Fibroblast of peridontal ligament (primary cell): Measurements from ENCODE around the gene WDR90.

Experiments used
- DNase-seq: peaks from one replicate; pipeline ENCODE4 v3.0.0-alpha.2; 2010; ENCODE audit errors: extremely low read depth

WDR90 gene

DNA sequence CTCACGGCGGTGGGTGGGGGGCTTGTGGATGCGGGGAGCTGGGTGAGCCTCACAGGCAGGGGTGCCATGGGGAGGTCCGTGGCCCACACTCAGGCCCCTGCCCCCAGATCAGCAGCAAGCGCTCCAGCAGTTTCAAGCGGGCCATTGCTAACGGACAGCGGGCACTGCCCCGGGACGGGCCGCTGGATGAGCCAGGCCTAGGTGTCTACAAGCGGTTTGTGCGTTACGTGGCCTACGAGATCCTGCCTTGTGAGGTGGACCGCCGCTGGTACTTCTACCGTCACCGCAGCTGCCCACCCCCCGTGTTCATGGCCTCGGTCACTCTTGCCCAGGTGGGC is 27.4 kb downstream of the WDR90 start:
- no peak for DNase-seq

DNA sequence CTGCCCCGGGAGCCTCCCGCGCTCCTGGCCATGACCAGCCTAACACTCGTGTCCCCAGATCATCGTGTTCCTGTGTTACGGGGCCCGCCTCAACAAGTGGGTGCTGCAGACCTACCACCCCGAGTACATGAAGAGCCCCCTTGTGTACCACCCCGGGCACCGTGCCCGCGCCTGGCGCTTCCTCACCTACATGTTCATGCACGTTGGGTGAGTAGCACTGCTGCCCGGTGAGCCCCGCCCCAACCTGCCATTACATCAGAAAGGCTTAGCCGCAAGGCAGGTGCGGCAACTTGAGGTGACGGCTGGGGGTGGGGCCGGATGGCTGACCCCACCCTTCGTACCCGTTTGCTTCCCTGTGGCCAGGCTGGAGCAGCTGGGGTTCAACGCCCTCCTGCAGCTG is 27.7 kb downstream of the WDR90 start:
- no peak for DNase-seq

DNA sequence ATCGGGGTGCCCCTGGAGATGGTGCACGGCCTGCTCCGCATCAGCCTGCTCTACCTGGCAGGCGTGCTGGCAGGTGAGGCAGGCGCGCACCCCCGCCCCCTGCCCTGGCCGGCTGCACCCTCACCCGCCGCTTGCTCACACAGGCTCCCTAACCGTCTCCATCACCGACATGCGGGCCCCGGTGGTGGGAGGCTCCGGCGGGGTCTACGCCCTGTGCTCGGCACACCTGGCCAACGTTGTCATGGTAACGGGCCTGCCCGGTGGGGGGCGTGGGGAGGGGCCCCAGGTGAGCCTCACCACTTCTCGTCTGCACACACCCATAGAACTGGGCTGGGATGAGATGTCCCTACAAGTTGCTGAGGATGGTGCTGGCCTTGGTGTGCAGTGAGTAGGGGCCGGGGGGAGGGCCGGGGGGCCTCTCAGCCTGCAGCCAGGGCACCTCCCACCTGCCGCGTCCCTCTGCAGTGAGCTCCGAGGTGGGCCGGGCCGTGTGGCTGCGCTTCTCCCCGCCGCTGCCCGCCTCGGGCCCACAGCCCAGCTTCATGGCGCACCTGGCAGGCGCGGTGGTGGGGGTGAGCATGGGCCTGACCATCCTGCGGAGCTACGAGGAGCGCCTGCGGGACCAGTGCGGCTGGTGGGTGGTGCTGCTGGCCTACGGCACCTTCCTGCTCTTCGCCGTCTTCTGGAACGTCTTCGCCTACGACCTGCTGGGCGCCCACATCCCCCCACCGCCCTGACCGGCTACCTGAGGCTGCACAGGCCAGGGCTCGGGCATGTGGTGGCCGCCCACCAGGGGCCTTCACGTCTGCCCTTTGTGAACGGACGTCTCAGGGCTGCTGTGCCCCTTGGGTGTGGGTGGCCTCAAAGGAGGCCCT is 28.4 kb downstream of the WDR90 start:
- no peak for DNase-seq

DNA sequence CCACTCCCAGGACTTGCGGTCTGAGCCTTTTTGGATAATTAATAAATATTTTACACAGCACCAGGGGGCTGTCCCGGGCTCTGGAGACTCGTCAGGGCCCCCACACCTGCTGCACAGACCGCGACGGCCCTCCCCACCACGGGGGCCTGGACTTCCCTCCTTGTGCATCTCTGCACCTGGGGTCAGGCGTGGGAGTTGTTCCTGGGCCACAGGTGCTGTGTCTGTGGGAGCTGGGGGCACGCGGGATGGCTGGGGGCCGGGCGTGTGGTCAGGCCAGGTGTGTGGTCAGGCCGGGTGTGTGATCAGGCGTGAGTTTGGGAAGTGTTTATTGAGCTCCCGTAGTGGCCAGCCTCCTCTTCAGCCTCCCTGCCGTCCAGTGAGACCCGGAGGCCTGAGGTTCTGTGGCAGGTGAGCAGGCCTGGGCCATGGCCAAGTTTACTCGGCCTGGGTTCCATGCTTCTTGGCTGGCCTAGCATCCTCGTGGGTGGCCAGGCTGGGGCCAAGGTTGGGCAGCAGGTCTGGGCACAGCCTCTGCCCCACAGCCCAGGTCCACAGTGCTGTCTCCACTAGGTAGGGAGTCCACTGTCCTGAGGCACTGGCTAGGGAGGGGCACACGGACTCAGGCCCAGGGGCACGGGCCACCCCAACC is 29.2 kb downstream of the WDR90 start:
- no peak for DNase-seq

DNA sequence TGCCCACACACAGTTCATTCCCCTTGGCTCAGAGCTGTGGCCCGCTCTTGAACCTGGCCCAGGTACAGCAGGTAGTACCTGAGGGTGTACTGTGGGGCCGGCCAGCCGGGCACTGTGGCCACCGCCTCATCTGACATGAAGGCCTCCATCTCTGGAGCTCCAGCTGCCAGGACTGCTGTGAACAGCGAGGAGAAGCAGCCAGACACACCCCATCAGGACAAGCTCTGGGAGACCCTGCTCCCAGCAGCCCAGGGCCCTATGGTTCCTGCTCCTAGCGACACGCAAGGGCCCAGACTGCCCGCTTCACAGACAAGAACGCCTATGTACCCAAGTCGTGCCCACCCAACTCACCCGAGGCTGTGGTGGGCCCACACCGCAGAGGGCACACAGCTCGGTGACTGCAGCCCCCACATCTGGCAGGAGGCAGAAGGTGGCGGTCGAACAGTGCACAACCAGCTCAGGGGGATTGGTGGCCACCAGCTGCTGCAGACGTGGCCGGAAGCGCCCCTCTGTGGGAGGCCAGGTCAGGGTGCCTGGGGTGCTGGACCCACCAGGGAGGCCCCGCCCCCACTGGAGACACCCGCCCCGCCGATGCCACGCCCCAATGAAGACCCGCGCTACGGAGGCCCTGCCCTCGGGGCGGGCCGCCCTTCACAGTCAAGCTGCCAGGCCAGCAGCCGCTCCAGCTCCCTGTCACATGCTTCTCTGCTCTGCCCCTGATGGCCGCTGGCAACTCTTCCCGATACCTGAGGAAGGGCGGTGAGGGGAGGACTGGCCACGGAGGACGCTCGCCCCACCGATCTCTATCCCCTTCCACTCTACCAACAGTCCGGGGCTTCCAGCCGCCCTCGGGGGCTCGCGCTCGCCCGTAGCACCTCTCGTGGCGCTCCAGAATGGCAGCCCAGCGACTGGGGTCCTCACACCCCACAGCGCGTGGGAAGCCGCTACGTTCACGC is 30.0 kb downstream of the WDR90 start:
- DNase-seq, result peak; percentile 44

DNA sequence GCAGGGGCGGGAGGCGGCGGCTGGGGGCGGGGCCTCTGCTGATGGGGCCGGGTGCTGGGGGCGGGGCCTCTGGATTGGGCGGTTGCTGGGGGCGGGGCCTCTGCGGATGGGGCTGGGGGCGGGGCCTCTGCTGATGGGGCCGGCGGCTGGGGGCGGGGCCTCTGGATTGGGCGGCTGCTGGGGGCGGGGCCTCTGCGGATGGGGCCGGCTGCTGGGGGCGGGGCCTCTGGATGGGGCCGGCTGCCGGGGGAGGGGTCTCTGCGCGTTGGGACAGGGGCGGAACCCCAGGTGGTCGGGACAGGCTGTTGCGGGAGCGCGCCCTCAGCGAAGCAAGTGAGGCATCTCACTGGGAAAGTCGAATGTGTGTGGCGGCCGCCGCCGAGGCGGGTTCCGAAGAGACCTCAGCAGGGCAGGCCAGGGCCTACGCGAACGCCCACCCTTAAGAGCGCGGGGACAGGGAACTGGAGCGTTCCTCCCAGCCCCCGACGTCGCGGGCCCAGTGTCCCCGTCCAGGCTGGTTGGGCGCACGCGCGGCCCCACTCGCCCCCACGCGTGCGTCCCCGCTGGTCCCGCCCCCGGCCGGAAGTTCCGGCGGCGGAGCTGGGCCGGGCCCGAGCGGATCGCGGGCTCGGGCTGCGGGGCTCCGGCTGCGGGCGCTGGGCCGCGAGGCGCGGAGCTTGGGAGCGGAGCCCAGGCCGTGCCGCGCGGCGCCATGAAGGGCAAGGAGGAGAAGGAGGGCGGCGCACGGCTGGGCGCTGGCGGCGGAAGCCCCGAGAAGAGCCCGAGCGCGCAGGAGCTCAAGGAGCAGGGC is 30.9 kb downstream of the WDR90 start, which contains the start of gene STUB1:
STUB1 (plus strand) TSS at position 597 of the 811 bp plus-strand sequence; CDS start at position 713, 116 bp downstream.
- peak; percentile 75 for DNase-seq

DNA sequence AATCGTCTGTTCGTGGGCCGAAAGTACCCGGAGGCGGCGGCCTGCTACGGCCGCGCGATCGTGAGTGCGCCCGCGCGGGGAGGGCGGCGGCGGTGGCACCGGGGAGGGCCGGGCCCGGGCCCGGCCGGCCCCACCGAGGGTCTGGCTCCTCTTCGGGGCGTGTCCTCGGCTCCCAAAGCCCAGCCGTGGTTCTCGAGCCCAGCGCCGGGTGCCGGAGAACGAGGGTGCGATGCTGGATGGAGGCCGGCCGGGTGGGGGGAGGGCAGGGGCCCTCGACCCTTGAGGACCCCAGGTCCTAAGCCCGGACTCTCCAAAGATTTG is 31.4 kb downstream of the WDR90 start:
- no peak for DNase-seq

DNA sequence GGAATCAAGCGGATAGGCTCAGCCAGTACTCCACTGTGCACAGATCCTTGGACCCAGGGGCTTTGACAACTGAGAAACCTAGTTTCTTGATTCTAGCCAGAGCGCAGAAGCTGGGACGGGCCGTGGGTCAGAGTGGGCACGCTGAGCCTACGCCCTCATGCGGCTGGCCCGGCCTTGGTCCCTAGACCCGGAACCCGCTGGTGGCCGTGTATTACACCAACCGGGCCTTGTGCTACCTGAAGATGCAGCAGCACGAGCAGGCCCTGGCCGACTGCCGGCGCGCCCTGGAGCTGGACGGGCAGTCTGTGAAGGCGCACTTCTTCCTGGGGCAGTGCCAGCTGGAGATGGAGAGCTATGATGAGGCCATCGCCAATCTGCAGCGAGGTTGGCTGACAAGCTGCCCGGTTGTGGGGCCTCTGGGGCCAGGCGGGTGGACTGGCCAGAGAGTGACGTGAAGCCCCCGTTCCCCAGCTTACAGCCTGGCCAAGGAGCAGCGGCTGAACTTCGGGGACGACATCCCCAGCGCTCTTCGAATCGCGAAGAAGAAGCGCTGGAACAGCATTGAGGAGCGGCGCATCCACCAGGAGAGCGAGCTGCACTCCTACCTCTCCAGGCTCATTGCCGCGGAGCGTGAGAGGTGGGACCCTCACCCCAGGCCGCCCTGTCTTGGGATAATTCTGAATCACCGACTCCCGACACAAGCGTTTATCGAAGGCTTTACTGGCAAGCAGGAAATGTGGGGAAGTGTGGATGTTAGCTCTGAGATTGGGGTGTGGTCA is 32.0 kb downstream of the WDR90 start:
- DNase-seq, result peak; percentile 53

DNA sequence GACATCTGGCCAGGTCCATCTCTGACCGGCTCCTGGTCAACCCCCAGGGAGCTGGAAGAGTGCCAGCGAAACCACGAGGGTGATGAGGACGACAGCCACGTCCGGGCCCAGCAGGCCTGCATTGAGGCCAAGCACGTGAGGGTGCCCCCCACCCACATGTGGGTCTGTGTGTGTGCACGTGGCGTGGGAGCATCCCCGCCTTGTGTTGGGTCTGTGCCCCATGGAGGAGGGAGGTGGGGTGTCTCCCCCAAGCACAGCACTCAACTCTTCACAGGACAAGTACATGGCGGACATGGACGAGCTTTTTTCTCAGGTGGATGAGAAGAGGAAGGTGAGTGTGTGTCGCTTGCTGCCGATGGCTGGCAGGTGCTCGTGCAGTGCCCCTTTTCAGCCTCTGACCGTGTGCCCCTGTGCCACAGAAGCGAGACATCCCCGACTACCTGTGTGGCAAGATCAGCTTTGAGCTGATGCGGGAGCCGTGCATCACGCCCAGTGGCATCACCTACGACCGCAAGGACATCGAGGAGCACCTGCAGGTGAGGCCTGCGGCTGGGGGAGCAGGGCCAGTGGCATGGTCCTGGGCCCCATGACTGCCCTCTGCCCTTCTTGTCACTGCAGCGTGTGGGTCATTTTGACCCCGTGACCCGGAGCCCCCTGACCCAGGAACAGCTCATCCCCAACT is 32.7 kb downstream of the WDR90 start:
- no peak for DNase-seq

DNA sequence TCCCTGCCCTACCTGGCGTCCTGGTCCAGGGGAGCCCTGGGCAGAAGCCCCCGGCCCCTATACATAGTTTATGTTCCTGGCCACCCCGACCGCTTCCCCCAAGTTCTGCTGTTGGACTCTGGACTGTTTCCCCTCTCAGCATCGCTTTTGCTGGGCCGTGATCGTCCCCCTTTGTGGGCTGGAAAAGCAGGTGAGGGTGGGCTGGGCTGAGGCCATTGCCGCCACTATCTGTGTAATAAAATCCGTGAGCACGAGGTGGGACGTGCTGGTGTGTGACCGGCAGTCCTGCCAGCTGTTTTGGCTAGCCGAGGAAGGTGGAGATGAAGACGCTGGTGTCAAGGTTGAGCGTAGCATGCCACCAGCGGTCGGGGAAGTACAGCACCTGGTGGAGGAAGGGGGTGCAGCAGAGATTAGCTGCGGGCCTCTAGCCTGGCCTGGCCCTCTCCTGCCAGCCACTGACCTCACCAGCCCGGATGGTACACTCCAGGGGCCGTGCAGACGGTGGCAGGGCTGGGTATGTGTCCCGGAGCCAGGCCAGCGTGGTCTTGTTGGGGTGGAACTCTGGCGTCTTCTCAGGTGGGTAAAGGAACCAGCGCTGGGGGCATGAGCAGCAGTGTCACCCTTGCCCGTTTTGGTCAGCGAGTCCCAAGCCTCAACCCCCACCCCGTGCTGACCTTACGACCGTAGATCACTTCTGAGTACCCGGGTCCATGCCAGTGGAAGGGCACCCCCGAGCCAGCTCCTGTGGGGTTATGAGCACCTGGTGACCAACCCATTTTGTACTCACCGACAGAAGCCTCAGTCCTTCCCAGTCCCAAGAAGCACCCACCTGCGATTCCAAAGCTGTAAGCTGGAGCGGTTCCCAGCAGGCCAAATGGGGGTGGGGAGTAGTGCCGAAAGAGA is 33.6 kb downstream of the WDR90 start:
- DNase-seq, result no peak

DNA sequence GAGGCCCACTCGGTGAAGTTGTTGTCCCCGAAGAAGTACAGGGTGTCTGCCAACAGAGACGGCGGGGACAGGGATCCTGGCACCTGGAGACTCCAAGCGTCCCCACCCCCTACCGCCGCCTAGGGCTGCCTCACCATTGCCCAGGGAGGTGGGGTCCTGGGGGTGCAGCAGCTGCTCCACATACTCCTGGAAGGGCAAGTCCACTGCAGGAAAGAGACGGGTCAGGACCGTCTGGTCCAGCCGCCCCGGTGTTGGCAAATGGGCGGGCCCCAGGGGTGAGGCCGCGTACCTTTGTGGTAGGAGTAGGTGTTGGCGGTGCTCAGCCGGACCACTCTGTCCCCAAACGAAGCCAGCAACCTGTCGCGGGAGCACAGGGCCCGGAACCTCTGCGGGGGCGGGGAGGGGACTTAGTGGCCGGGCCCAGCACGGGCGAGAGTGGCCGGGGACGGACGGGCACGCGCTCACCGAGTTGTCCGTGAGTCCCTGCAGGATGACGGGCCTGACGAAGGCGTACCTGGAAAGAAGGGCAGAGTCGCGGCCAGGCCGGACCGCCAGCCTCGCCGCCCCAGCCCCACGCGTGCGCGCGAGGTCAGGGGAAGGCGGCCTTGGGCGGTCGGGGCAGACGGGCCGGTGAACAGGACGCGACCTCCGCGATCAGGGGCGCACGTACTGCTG is 34.4 kb downstream of the WDR90 start:
- DNase-seq, result no peak

DNA sequence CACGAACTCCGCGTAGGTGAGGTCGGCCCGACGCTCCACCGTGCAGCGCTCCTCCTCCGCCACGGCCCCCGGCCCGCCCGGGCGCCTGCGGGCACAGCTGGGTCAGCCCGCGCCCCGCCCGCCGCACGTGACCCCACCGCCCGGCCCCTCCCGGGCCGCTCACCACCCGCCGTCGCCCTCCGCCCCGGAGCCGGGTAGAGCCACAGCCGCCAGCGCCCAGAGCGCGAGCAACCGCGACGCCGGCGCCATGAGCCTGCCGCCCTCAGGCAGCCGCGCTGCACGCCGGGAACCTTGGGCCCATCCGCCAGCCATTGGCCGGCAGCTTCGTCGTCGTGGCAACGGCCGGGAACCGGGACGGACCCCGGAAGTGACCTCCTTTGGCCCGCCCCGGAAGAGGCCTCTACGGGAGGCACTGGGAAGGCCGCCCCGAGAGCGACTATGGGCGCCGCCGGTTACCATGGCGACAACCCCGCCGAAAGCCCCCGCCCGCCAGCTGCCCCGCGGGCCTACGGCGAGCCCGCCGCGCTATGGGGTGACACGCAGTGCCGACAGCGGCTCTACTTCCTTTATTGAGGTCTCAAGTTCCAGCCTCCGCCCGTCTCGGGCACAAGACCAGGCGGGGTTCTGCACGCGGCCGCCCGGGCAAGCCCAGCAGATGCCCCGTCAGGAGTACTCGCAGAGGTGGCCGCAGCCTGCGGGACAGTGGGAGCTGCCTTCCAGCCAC is 35.1 kb downstream of the WDR90 start, which contains the start of gene JMJD8:
JMJD8 (minus strand) TSS at position 264 of the 724 bp plus-strand sequence; CDS start at position 249, 15 bp downstream.
- peak; percentile 89 for DNase-seq

DNA sequence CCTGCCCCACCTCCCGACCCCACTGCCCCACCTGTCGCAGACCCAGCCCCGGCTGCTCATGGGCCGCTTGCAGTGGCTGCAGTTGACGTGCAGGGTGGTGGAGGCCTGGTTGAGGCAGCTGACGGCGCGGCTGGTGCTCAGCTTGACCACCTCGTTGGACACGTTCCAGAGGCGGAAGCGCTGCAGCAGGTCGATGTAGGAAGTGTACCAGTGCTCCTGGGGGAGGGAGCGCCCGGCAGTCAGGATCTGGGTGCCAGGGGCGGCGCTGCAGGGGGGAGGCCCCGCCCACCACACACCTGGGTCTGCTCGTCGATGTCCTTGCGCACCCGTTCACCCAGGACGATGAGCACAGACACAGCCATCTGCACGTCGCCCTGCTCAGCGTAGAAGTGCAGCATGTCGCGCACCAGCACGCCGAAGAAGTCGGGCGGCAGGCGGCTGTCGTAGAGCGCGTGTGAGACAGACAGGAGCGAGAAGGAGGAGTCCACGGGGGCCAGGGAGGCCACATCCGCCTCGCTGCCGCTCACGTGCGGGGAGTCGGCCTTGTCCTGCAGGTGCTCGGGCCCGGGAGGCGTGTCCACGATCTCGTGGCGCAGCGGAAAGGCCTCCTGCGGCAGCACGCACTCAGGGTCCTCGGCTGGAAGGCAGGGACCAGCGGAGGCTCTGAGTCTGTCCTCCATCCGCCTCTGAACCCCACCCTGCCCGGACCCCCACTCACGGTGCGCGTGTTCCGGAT is 36.0 kb downstream of the WDR90 start:
- DNase-seq, result no peak

DNA sequence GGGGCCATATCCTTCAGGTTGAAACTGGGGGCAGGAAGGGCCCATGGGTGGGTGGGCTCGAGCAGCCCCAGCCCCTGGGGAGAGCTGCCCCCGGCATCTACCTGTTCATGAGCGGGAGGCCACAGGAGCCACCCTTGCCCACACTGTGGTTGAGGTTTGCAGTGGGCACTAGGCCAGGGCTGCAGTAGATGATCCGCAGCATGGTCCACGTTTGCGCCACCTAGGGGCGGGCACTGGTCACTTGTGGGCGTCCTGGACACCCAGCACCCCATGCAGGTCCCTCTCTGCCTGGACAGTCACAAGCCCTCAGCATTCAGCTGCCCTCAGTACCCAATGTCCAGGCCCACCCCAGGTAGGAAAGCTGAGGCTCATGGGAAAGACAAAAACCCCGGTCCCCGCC is 36.8 kb downstream of the WDR90 start:
- no peak for DNase-seq

DNA sequence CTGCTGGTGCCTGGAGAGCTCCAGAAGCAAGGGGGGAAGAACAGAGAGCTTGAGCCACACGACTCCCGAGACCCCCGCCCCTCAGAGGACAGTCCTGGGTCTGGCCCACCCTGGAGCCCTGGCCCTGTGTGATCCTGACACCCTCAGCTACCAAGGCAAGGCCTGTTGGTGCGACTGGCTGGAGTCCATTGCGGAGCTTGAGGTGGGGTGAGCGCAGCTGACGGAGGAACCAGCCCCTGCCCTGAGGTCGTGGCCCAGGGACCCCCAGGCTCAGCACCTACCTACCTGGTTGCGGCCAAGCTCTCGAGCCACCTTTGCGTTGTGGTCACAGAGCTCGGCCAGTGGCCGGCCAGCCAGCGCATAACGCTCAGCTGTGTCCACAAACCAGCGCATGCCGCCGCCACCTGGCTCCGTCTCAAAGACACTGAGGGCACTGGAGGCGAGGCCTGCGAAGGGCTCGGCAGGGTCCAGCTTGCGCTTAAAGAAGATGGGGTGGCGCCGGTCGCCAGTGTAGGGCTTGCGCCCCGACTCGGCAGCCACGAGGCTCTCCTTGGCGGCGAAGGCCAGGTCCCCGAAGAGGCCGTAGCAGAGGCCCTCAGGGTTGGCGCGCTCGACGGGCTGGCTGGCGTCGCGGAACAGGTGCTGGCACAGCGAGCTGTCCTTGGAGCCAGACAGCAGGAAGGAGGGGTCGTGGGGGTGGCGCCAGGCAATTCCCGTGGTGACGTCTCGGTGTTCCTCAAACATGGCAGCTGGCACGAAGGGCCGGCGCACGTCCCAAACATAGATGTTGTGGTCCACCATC is 37.5 kb downstream of the WDR90 start:
- no peak for DNase-seq

DNA sequence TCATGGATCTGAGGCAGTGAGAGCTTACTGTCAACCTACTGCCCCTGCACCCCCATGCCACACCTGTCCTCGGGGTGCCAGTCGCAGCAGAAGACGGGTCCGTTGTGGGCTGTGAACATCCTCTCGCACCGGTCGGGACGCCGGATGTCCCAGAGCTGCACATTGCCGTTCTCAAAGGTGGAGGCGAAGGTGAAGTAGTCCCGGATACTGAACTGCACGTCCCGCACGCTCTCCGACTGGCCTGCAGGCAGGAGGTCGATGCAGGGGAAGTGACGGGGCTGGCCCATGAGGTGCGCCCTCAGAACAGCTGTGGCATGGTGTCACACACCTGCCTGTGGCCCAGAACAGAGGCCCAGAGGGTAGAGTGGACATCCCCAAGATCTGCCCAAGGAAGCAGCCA is 38.3 kb downstream of the WDR90 start:
- DNase-seq, result no peak
